IMR-90 (cell line): ENCODE results near the gene C7orf25. TPM values are rescaled to one million over a fixed set of nuclear protein-coding genes. Genes with fewer than 3 reads are reported as not detected.

Experiments
- ATAC-seq: fragments of 200-7000 bp; cut with Tn5 transposase; 2 replicates; pipeline ENCODE4 v1.9.1; 2020; ENCODE audit warnings: low read depth, mild to moderate bottlenecking, moderate library complexity
- BruUV-seq: library from RNA; stranded (reverse); fragments of 400-500 nt; replicated peaks from 2 replicates; lab custom pipeline; 2021; lab: Mats Ljungman, UMichigan
- CTCF ChIA-PET: fragments of 300-600 bp; formaldehyde crosslinking; extraction: SDS; loops from one replicate; lab custom pipeline; 2021; ENCODE audit warnings: antibody characterized with exemption; lab: Yijun Ruan, JAX
- POLR2A ChIA-PET: fragments of 300-600 bp; sonication (Branson Sonifier 250); formaldehyde crosslinking; loops from one replicate; lab custom pipeline; 2022; ENCODE audit warnings: antibody characterized with exemption; ENCODE audit not compliant: unreplicated experiment; lab: Charles Lee
- DNase-seq: peaks from one replicate; pipeline ENCODE4 v3.0.0; 2013
- H2AFZ ChIP-seq: replicated peaks from 2 replicates; pipeline ENCODE3; 2013; ENCODE audit warnings: low read length, mild to moderate bottlenecking; ENCODE audit not compliant: poor library complexity
- H2AK5ac ChIP-seq: 2 replicates; pipeline ENCODE4 v1.6.1; 2013; ENCODE audit warnings: low read depth, low read length, inconsistent platforms
- H2AK9ac ChIP-seq: replicated peaks from 2 replicates; pipeline ENCODE3; 2013; ENCODE audit warnings: mild to moderate bottlenecking, low read depth, low read length, moderate library complexity; ENCODE audit not compliant: poor library complexity
- H2BK120ac ChIP-seq: 2 replicates; pipeline ENCODE4 v1.6.1; 2013; ENCODE audit warnings: low read depth, low read length, inconsistent platforms
- H2BK15ac ChIP-seq: 3 replicates; pipeline ENCODE4 v1.6.1; 2013; ENCODE audit warnings: low read depth, low read length, inconsistent platforms
- H2BK20ac ChIP-seq: 2 replicates; pipeline ENCODE4 v1.6.1; 2013; ENCODE audit warnings: low read depth, mild to moderate bottlenecking, inconsistent platforms, low read length, moderate library complexity
- H2BK5ac ChIP-seq: 2 replicates; pipeline ENCODE4 v1.6.1; 2013; ENCODE audit warnings: mild to moderate bottlenecking, low read depth, low read length, inconsistent platforms; ENCODE audit not compliant: poor library complexity, severe bottlenecking
- H3K14ac ChIP-seq: replicated peaks from 2 replicates; pipeline ENCODE4 v1.6.1; 2013; ENCODE audit warnings: low read depth, low read length, inconsistent platforms
- H3K18ac ChIP-seq: 2 replicates; pipeline ENCODE4 v1.6.1; 2013; ENCODE audit warnings: low read depth, low read length, control low read depth
- H3K23ac ChIP-seq: 2 replicates; pipeline ENCODE4 v1.6.1; 2013; ENCODE audit warnings: low read depth, low read length, inconsistent platforms
- H3K27ac ChIP-seq: 2 replicates; pipeline ENCODE4 v1.5.1; 2013; ENCODE audit warnings: mild to moderate bottlenecking, control low read depth, low read length; ENCODE audit not compliant: insufficient read depth
- H3K27me3 ChIP-seq: 2 replicates; pipeline ENCODE4 v1.6.1; 2013; ENCODE audit warnings: low read length; ENCODE audit not compliant: control insufficient read depth, insufficient read depth
- H3K36me3 ChIP-seq: 2 replicates; pipeline ENCODE4 v1.6.1; 2013; ENCODE audit warnings: low read length, mixed read lengths; ENCODE audit not compliant: control insufficient read depth, insufficient read depth
- H3K4ac ChIP-seq: 2 replicates; pipeline ENCODE4 v1.6.1; 2013; ENCODE audit warnings: low read depth, low read length, inconsistent platforms
- H3K4me1 ChIP-seq: 2 replicates; pipeline ENCODE4 v1.6.1; 2013; ENCODE audit warnings: low read length, mixed read lengths; ENCODE audit not compliant: control insufficient read depth, insufficient read depth
- H3K4me2 ChIP-seq: 2 replicates; pipeline ENCODE4 v1.6.1; 2013; ENCODE audit warnings: low read depth, mild to moderate bottlenecking, control low read depth, low read length, moderate library complexity
- H3K4me3 ChIP-seq: 2 replicates; pipeline ENCODE4 v1.5.1; 2013; ENCODE audit warnings: low read depth, mild to moderate bottlenecking, control low read depth, low read length, moderate library complexity; ENCODE audit not compliant: insufficient read depth
- H3K56ac ChIP-seq: 2 replicates; pipeline ENCODE4 v1.6.1; 2013; ENCODE audit warnings: low read length, inconsistent platforms; ENCODE audit not compliant: insufficient read depth; ENCODE audit errors: extremely low read depth
- H3K79me1 ChIP-seq, 2 experiments: 2 replicates each; pipeline ENCODE4 v1.6.1; 2013; ENCODE audit warnings: low read length in 2 of 2, inconsistent platforms in 1 of 2, low read depth in 1 of 2
- H3K9ac ChIP-seq: 2 replicates; pipeline ENCODE4 v1.6.1; 2013; ENCODE audit warnings: low read depth, low read length, control low read depth
- H3K9me1 ChIP-seq: 2 replicates; pipeline ENCODE4 v1.6.1; 2013; ENCODE audit warnings: low read length, inconsistent platforms; ENCODE audit not compliant: insufficient read depth
- H3K9me3 ChIP-seq: 2 replicates; pipeline ENCODE4 v1.6.1; 2013; ENCODE audit warnings: low read length; ENCODE audit not compliant: control insufficient read depth, insufficient read depth
- H4K20me1 ChIP-seq: 2 replicates; pipeline ENCODE4 v1.6.1; 2013; ENCODE audit warnings: low read length, inconsistent platforms; ENCODE audit not compliant: insufficient read depth
- H4K5ac ChIP-seq: 2 replicates; pipeline ENCODE4 v1.6.1; 2013; ENCODE audit warnings: mild to moderate bottlenecking, low read depth, low read length, control low read depth
- H4K8ac ChIP-seq, 2 experiments: 2 replicates each; pipeline ENCODE4 v1.6.1; 2013; ENCODE audit warnings: low read depth in 2 of 2, low read length in 2 of 2, control low read depth in 1 of 2, inconsistent platforms in 1 of 2
- H4K91ac ChIP-seq: 2 replicates; pipeline ENCODE4 v1.6.1; 2013; ENCODE audit warnings: low read depth, low read length, inconsistent platforms; ENCODE audit not compliant: insufficient read depth
- BHLHE40 ChIP-seq: fragments of 150-350 bp; IDR thresholded peaks from 2 replicates; pipeline ENCODE4 v1.6.1; 2016; ENCODE audit warnings: mild to moderate bottlenecking, low read depth, low read length
- CEBPB ChIP-seq: IDR thresholded peaks from 2 replicates; pipeline ENCODE4 v1.6.1; 2012; ENCODE audit warnings: low read depth, low read length, improper control_type of control experiment
- ELK1 ChIP-seq: fragments of 150-350 bp; IDR thresholded peaks from 2 replicates; pipeline ENCODE4 v1.6.1; 2016; ENCODE audit warnings: low read depth, mild to moderate bottlenecking, low read length, moderate library complexity, borderline replicate concordance
- MAFK ChIP-seq: IDR thresholded peaks from 2 replicates; pipeline ENCODE4 v1.6.1; 2012; ENCODE audit warnings: low read depth, low read length, improper control_type of control experiment
- MAZ ChIP-seq: IDR thresholded peaks from 2 replicates; pipeline ENCODE4 v1.6.1; 2012; ENCODE audit warnings: low read depth, mild to moderate bottlenecking, low read length, improper control_type of control experiment, moderate library complexity, borderline replicate concordance
- MXI1 ChIP-seq: IDR thresholded peaks from 2 replicates; pipeline ENCODE4 v1.6.1; 2012; ENCODE audit warnings: low read depth, mild to moderate bottlenecking, low read length, moderate library complexity, borderline replicate concordance
- NFE2L2 ChIP-seq: fragments of 150-350 bp; IDR thresholded peaks from 2 replicates; pipeline ENCODE4 v1.6.1; 2016; ENCODE audit warnings: low read depth, mild to moderate bottlenecking, low read length
- POLR2A ChIP-seq: IDR thresholded peaks from 2 replicates; pipeline ENCODE4 v1.6.1; 2012; ENCODE audit warnings: mild to moderate bottlenecking, low read depth, low read length
- RAD21 ChIP-seq: IDR thresholded peaks from 2 replicates; pipeline ENCODE4 v1.6.1; 2012; ENCODE audit warnings: low read length, improper control_type of control experiment
- SMC3 ChIP-seq: fragments of 150-350 bp; IDR thresholded peaks from 2 replicates; pipeline ENCODE4 v1.6.1; 2016; ENCODE audit warnings: low read depth, mild to moderate bottlenecking, antibody characterized with exemption, low read length, moderate library complexity
- WGBS, 2 experiments: methylation state at CpG; one replicate each; pipeline versions ENCODE4 v1.1.5 to v1.1.7; 2013; ENCODE audit warnings: missing lambda C conversion rate in 2 of 2; ENCODE audit not compliant: insufficient read length in 1 of 2; ENCODE audit errors: extremely low coverage in 2 of 2; 5-methylcytosine and 5-hydroxymethylcytosine counted together
- dilution Hi-C: fragments of 300-500 bp; cut with HindIII; formaldehyde crosslinking; loops from one replicate; pipeline ENCODE4 v1.14.3; 2018; ENCODE audit warnings: low sequenced_read_pairs; ENCODE audit not compliant: unreplicated experiment
- in situ Hi-C: fragments of 300-500 bp; cut with MboI; formaldehyde crosslinking; loops from 3 replicates; pipeline ENCODE4 v1.14.3; 2019; ENCODE audit warnings: low sequenced_read_pairs, inconsistent platforms, mixed read lengths
- intact Hi-C: fragments of 100-400 bp; cut with micrococcal nuclease; formaldehyde crosslinking; loops from 2 replicates; pipeline ENCODE4 v1.10.0; 2022
- polyA plus RNA-seq, 3 experiments: library from polyadenylated mRNA; depleted of rRNA; stranded (reverse); fragments of >200 nt; gene quantifications; 2 replicates each; pipeline ENCODE4 v1.2.3, GENCODE V29; 2012; ENCODE audit warnings: low replicate concordance in 1 of 3
- total RNA-seq: library from RNA; depleted of rRNA; stranded (reverse); fragments of >200 nt; gene quantifications from 2 replicates; pipeline ENCODE4 v1.2.3, GENCODE V29; 2012
- TF ChIP-seq, protein P1 (sequence below): conservative IDR thresholded peaks from 2 replicates; pipeline ENCODE4 v1.5.1; 2012; ENCODE audit warnings: mild to moderate bottlenecking, low read depth, low read length, improper control_type of control experiment
- TF ChIP-seq, protein P2 (sequence below): fragments of 150-350 bp; IDR thresholded peaks from 2 replicates; pipeline ENCODE4 v1.6.1; 2017; ENCODE audit warnings: mild to moderate bottlenecking, antibody characterized with exemption, low read length, low read depth

C7orf25 gene
- total and polyA plus RNA-seq, 2 of the 4 experiments (the other 2 are of a cell fraction): 4.5 to 6.1 TPM

DNA sequence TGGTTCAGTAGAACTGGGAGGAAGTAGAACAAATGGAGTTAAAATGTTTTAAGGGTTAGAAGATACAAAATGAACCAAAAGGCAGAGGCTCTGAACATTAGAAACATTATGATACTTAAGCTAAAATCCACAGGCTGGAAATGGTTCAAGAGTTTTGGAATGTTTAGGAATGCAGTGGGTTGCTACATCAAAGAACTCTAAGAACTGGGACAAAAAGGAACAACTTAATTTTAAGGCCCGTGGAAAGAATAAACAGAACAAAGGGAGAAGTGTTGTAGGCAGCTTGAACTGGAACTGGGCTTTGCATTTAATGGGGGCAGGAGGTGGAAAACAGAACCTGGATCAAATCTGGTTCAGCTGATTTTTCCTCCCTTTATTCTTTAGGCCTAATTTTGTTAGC is 3.5 kb upstream of the C7orf25 start:
- no peak for TF ChIP-seq CEBPB
- TF ChIP-seq BHLHE40: no peak
- no peak for TF ChIP-seq POLR2A
- no peak for TF ChIP-seq MAZ
- no peak for TF ChIP-seq ELK1
- TF ChIP-seq, protein P1, sequence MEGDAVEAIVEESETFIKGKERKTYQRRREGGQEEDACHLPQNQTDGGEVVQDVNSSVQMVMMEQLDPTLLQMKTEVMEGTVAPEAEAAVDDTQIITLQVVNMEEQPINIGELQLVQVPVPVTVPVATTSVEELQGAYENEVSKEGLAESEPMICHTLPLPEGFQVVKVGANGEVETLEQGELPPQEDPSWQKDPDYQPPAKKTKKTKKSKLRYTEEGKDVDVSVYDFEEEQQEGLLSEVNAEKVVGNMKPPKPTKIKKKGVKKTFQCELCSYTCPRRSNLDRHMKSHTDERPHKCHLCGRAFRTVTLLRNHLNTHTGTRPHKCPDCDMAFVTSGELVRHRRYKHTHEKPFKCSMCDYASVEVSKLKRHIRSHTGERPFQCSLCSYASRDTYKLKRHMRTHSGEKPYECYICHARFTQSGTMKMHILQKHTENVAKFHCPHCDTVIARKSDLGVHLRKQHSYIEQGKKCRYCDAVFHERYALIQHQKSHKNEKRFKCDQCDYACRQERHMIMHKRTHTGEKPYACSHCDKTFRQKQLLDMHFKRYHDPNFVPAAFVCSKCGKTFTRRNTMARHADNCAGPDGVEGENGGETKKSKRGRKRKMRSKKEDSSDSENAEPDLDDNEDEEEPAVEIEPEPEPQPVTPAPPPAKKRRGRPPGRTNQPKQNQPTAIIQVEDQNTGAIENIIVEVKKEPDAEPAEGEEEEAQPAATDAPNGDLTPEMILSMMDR: no peak
- no peak for TF ChIP-seq MXI1
- no peak for TF ChIP-seq RAD21
- TF ChIP-seq, protein P2, sequence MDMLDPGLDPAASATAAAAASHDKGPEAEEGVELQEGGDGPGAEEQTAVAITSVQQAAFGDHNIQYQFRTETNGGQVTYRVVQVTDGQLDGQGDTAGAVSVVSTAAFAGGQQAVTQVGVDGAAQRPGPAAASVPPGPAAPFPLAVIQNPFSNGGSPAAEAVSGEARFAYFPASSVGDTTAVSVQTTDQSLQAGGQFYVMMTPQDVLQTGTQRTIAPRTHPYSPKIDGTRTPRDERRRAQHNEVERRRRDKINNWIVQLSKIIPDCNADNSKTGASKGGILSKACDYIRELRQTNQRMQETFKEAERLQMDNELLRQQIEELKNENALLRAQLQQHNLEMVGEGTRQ: no peak
- no peak for TF ChIP-seq SMC3
- TF ChIP-seq MAFK: no peak
- TF ChIP-seq NFE2L2: no peak
- intact Hi-C loops (no loop called here), in situ Hi-C loops (no loop called here), dilution Hi-C loops (no loop called here)
- no peak overlapping the region for H3K4me3 ChIP-seq
- no peak overlapping the region for H3K56ac ChIP-seq
- H2AK5ac ChIP-seq: no peak overlapping the region
- ATAC-seq: no peak
- H3K4me2 ChIP-seq: no peak overlapping the region; the same call in none of the 2 replicates
- H2AK9ac ChIP-seq: no peak overlapping the region
- DNase-seq: peak; percentile 39
- no peaks in the 10 kb centered on the region for H3K9me3 ChIP-seq
- no CpG with 5 or more reads among the region's 1 CpG for WGBS, 2 experiments
- H4K5ac ChIP-seq: no peak overlapping the region
- no peak overlapping the region for H2BK15ac ChIP-seq
- H3K9ac ChIP-seq: no peak overlapping the region
- H3K79me1 ChIP-seq: peaks cover 10 to 11% of the 10 kb centered on the region in 2 experiments
- no peak overlapping the region for H4K91ac ChIP-seq
- no peak overlapping the region for H3K18ac ChIP-seq
- no peak overlapping the region for H2BK120ac ChIP-seq
- no peak overlapping the region for H2BK5ac ChIP-seq
- no peak overlapping the region for H2AFZ ChIP-seq
- no peak overlapping the region for H3K23ac ChIP-seq
- no peak overlapping the region for H3K4ac ChIP-seq
- H4K20me1 ChIP-seq: no peaks in the 10 kb centered on the region
- no peak overlapping the region for H3K14ac ChIP-seq
- peaks cover 6% of the 10 kb centered on the region; the same call in 1 of the 2 replicates for H3K9me1 ChIP-seq
- H3K4me1 ChIP-seq: peaks cover 6% of the 10 kb centered on the region
- CTCF ChIA-PET: interaction anchor here (0.9 kb wide), 1 partner anchor 14 kb away, joined by 4 read pairs; no protein-coding TSS in a partner anchor
- H3K36me3 ChIP-seq: peaks cover 18% of the 10 kb centered on the region
- H3K27me3 ChIP-seq: no peaks in the 10 kb centered on the region
- no peak overlapping the region for H4K8ac ChIP-seq
- POLR2A ChIA-PET: no interaction called here
- no TSS peak for BruUV-seq
- no peak overlapping the region; the same call in 1 of the 2 replicates for H3K27ac ChIP-seq
- no peak overlapping the region for H2BK20ac ChIP-seq
